Upper lobe of left lung (tissue), 4 donors: ENCODE measurements around the gene PCCA.

Experiments used
- CTCF ChIP-seq, 6 experiments: fragments of 450-650 bp in 4 of 6; fragments of 200-600 bp in 2 of 6; sonication (generic) in 2 of 6; IDR thresholded peaks; one replicate each; pipeline ENCODE4 v1.5.1; 2016 to 2019; ENCODE audit warnings: antibody characterized with exemption in 6 of 6
- POLR2AphosphoS5 ChIP-seq, 2 donors: sonication (generic); formaldehyde crosslinking; IDR thresholded peaks; one replicate each; pipeline ENCODE4 v1.5.1; 2017; ENCODE audit warnings: antibody characterized with exemption in 2 of 2

- no peak for TF ChIP-seq CTCF (IDR thresholded peaks at IDR 0.05)
- no peak for TF ChIP-seq POLR2AphosphoS5 (IDR thresholded peaks at IDR 0.05)
Observed at GRCh38 chr13:100044936-100045335, 44.0 kb upstream of the PCCA start.
